GM21737 (cell line): ENCODE data around the gene KRT17.
"Not testable (repeated sequence)": the region's sequence is repeated elsewhere in the genome, so short reads cannot be mapped to it uniquely, and the experiment has no call there.

Experiments used
- ATAC-seq: cut with Tn5 transposase; IDR thresholded peaks from one replicate; pipeline ENCODE4 v1.9.1; 2021; ENCODE audit warnings: mild to moderate bottlenecking, moderate library complexity; ENCODE audit not compliant: unreplicated experiment

KRT17 gene

DNA sequence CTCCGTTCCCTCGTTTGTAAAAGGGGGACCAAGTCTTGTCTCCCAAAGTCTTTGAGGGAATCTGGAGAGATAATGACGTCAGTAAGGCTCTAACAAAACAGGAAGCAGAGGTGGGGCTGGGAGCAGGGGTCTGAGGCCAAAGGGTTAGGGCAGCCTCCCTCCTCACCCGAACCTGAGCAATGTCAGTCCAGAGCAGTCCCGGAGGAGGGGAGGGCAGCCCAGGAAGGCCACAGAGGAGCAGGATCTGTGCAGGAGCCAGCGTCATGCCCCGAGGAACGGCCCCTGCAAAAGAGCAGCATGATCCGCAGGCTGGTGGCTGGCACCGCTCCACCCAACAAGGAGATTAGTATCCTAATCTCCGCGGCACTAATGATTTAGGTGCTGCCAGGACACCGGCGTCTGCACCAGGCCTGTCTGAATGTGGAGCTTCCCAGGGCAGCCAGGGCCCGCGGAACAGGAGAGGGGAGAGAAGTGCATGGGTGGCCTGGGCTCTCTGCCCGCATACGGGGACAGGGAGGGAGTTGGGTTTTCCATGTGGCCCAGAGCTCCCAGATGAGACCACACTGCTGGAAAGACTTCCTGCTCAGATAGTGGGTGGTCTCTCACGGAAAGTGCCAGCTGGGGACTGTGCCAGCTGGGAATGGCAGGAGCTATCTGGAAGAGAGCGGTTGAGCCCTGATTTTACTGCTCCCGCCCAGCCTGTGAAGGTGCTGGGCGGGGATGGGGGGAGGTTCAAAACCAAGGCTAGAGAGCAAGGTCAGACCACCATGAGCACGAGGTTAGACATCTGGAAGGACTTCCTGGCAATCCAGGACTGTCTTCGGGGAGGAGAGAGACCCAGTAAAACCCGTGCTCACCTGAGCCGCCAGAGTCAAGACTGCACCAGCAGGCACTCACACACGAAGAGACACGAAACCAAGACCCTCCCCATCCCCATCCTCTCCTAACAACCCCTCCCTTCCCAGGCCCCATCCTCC, 11.0 kb upstream of the KRT17 start:
- ATAC-seq: no peak

DNA sequence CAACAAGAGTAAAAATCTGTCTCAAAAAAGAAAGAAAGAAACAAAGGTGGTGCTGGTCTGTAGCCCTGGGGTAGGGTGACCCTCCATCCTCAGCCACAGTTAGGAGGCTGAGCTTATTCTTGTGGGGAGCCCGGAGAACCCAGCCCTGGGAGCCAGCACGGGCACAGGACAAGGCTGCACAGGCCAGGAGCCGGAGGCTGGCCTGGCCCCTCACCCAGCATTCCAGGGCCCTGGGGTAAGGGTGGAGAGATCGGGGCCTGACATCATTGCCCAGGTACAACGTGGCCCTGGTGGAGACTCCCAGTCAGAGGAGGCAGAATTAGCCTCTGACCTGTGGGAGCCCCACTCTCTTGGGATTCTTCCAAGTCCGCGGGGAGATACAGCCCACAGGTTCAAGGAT, 10.3 kb upstream of the KRT17 start:
- no peak for ATAC-seq

DNA sequence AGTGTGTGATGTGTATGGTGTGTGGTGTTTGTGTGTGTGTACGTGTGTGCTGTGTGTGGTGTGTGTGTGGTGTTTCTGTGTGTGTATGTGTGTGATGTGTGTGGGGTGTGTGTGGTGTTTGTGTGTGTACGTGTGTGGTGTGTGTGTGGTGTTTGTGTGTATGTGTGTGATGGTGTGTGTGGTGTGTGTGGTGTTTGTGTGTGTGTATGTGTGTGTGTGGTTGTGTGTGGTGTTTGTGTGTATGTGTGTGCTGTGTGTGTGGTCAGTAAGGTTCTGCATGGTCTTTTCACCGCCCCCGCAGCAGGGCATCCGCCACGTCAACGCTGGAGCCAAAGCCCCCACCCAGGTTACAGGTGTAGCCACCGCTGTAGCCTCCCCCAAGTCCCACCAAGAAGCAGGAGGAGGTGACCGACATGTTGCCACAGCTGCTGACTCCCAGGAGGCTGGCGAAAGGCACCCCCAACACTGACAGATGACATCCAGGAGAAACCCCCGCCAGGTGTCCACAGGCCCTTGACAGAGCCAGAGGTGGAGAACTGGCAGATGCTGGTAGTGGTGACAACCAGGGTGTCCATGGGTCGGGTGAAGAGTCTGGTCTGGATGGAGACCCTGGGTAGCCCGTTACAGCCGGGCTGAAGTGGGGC, 9.3 kb upstream of the KRT17 start:
- no peak for ATAC-seq

DNA sequence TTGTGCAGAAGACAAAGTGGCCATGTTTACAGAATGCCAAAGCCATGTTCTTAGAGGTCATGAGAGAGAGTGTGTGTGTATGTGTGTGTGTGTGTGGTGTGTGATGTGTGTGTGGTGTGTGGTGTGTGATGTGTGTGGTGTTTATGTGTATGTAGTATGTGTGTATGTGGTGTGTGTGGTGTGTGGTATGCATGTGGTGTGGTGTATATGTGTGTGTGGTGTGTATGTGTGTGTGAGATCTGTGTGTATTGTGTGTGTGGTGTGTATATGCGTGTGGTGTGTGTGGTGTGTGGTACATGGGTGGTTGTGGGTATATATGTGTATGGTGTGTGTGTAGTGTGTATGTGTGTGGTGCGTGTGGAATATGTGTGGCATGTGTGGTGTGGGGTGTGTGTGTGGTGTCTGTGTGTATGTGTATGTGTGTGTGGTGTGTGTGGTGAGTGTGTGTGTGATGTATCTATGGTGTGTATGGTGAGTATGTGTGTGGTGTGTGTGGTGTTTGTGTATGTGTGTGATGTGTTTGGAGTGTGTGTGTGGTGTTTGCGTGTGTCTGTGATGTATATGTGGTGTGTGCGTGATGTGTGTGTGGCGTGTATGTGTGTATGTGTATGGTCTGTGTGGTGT, 8.2 kb upstream of the KRT17 start:
- no peak for ATAC-seq

DNA sequence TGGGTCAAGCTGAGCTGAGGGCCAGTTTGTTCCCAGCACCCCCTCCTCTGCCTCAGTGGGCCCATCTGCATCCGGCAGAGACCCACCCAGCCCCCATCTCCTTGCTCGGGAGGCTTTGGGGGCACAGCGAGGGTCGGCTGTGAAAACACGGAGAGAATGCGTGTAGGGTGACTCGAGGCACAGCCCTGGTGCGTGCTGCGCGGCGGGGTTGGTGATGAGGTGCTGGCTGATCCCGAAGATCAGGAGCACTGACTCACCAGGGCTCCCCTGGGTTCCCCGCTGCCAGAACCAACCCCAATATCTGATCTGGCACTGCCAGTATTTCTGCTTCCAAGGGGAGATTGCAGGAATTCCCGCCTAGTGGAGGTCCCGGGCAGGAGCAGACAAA, 7.5 kb upstream of the KRT17 start:
- no peak for ATAC-seq

DNA sequence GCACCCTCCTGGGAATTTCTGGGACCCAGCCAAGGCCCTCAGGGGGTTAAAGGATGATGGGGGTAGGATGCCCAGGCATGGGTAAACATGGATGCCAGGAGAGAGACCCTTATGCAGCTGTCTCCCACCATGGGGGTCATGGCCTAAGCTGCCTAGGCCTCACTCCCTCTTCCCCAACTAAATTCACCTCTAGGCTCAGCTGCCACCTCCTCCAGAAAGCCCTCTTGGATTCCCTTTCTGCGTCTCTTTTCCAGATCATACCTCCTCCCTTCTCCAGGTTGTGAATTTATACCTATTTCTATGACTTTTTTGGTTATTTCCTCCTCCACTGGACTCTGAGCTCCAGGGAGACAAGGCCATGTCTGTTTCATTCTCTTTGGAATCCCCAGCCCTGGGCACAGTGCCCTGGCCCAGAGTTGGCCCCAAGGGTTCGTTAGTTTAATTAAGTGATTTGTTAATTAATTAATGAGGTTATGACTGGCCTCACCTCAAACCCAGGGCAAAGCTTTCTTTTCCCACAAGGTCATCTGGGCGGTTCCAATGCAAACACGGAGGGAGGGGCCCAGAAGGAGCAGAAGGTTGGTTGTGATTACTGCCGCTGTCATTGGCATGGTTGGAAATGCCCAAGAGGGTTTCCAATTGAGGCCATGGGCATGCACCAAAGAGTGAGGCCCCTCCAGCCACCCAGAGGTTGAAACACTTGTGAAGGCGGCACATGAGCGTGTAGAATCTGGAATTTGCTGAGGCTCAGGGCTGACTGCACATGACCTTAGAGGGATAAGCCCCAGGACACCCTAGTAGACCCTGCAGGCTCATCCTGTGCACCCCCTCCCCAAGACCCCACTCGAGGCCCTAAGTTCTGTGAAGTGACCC, 6.9 kb upstream of the KRT17 start:
- ATAC-seq: no peak

DNA sequence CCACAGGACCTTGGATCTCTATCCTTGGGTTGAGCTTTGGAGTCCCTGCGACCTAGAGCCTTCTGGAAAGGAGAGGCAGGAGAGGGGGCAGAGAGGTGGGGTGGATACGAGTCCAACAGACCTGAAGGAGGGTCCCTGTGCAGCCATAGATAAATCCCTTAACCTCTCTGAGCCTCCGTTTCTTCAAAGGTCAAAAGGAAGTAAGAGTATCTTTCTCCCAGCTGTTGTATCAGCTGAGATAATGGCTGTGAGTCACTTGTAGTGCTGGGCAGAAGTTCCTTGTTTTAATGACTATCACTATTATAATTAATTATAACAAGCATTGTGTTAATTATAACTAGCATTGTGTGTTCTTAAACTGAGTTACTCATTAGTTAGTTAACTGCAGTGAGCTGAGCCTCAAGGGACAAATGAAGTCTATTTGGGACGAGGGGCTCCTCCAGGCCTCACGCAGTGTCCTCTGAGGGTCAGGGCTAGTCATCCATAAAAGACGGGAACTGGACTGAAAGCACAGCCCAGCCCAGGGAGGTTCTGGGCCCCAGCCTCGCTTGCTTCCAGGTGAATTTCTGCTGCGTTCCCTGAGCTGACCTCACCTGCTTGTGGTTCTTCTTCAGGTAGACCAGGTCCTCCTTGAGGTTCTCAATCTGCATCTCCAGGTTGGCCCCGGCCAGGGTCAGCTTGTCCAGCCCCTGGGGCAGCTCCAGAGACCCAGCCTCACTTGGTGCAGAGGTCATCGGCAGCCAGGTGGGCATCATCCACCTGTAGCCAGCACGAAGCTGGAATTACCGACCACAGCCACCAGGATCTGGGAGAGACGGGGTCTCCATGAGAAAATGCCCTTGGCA, 5.7 kb upstream of the KRT17 start:
- no peak for ATAC-seq

DNA sequence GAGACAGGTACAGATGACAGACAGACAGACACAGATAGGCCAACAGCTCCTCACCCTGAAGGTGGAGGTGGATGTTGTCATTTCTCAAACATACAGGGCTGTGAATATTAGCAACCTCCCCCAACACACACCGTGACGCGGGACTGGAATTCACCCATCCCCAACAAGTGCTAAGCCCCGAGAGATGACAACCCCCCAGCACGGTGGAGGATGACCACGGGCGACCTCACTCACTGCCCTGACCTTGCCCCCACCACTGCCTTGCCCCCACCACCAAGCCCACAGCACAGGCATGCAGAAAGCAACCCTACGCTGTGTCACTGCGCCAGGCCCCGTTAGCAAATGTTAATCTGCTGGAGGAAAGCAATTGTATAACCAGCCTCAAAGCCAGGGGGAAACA, 4.9 kb upstream of the KRT17 start:
- no peak for ATAC-seq

DNA sequence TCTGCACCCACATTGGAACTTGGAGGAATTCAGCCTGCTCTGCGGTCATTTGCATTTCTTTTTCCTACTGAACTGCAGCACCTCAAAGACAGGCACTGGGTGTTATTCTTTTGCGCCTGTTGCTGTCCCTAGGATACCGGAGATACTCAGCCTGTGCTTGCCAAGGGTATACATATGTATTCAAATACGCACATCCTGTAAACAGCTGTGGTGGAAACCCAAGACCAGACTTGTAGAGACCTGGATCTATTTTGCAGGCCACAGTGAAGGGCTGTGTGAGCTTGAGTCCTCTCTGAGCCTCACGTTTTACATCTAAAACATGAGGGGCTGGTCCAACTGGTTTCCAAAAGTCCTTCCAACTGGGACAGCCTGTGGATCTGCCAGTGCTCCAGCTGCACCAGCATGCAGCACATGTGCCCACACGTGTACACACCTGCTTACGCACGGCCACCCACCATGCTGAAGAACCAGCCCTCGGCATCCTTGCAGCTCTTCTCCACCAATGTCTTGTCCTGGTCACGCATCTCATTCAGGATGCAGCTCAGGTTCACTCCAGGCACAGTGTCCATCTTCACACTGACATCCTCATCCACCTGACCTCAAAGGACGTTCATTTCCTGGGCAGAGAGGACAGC, 4.4 kb upstream of the KRT17 start:
- ATAC-seq: not testable (repeated sequence)

DNA sequence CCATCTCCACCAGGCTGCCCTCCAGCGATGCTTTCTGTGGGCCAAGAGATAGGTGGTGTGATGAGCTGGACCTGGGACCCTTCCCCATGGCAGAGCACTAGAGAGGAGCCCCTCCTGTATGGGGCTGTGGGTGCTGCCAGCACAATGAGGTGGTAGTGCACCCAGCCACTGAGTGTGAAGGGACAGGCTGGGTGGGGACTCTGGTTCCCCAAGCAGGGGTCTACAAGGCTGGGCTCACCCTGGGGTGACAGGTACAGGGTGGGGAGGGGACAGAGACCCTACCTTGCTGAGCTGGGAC, 3.6 kb upstream of the KRT17 start:
- not testable (repeated sequence) for ATAC-seq

DNA sequence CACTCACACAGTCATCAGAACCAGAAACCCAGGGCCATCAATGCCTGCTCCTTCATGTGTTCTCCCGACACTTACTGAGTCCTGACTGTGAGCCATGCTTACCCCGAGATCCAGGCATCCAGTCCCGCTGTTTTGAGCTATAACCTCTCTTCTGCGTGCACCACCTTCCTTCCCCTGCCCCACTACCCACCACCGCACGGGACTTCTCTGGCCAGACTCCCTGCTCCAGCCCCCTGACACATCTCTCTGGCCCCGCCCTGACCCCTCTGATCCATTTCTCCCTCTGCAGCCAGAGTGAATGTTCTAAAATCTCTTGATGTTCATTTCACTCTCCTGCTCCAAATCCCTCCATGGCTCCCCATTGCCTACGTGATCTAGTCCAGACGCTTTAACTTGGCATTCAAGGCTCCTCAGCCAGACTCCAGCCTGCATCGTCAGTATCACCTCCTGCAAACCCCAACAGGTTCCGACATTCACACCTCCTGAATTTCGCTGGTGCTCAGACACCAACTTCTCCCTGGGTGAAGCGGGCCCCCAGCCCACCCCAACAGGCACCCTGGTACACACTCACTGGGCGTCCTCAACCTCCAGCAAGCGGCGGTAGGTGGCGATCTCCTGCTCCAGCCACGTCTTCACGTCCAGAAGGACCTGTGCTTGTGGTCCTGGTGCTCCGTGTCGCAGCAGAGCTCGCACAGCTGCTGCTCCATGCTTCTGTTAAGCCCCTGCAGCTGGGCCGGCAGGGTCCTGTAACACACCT, 3.1 kb upstream of the KRT17 start:
- ATAC-seq: no peak

DNA sequence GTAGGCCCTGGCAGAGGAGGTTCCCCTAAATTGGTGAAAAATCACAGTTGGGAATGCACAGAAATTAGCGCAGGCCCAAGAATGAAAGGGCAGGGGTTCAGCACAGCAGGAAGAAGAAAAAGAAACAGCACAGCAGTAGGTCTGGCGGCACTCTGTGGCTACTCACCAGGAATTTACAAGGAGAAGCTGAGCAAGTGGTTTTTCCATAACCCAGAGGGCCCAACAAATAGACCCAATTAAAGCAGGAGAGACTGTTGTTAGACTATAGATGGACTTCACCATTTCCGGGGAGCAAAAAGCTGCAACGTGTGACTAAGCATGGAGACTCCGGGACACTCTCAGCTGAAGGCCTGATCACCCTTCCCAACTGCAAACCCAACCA, 2.5 kb upstream of the KRT17 start:
- ATAC-seq: not testable (repeated sequence)

DNA sequence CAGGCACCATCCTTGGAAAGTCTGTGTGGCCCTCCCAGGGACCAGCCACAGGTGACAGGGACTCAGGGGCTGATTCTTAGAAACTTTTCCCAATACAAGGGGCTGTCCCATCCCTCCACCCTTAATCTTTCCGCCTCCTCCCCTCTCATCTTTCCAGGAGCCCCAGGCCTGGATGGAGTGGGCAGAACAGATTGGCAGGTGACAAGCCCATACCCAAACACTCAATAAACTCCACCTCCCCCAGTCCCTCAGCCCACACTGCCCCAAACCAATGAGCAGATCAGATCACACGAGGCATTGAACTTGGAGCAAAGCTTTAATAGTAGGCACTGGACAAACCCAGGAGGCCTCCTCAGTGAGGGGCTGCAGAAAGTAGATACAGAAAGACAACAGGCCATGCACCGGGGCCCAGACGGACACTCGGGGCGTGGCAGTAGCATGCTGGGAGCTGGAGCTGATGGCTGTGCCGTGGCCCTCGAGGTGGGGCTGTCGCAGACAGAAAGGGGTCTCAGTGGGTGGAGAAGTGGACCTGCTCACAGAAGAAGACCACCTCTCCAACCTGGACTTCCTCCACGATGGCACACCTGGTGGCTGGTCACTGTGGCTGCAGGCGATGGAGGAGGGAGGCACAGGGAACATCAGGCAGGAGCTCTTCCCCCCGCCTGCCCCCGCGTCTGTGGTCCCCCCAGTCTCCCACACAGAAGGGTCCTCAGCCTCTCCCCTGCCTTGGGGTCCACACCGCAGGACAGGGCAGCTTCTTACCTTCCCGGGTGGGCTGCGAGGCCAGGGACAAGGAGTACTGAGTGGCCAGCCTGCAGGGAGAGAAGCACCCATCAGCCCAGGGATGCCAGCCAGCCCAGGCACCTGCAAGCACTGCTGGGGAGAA, 1.9 kb upstream of the KRT17 start:
- not testable (repeated sequence) for ATAC-seq

DNA sequence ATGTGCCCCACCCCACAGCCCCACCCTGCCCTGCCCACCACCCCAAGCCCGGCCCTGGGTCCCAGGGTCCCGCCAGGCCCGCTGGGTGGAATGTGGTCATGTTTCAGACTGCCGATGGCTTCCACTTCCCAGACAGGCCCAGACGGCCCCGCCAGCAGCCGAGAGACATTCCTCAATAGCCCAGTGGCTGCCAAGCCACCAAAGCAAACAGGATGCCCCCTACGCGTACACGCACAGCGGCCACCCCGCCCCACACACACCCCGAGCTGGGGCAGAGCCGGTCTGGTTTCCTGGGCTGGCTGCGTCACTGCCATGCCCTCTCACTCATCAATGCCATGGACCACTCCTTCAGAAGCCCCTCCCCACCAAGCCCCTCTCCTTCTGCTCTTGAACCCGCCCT, 1.2 kb upstream of the KRT17 start:
- no peak for ATAC-seq

DNA sequence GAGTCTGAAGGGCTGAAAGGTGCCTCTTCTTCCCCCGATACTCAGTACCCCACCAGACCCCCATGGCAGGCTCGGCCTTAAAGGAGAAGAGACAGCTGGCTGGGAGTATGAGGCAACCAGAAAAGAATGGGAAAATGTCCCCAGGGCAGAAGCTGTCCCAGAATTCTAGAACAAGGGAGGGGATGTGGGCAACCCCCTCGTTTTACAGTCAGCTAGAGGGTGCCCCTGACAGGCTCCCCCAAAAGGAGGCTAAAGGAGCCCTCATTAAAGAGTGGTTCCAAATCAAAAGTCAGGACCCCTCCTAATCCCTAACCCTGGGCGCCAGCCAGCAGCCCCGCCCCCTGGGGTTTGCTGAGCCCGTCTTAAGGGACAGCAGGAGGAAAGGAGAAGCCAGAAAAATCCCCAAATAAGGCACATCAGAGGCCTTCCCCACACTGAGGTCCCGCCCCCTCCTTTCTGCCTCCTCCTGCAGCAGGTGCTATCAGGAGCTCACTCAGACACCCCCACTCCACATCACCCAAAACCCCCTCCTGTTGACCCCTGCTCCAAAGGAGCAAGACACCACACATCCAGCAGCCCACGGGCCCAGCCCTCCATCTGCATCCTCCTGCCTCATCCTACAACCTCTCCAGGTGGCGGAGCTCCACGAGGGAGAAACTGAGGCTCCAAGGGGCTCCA, 1.1 kb downstream of the KRT17 start:
- ATAC-seq: not testable (repeated sequence)

DNA sequence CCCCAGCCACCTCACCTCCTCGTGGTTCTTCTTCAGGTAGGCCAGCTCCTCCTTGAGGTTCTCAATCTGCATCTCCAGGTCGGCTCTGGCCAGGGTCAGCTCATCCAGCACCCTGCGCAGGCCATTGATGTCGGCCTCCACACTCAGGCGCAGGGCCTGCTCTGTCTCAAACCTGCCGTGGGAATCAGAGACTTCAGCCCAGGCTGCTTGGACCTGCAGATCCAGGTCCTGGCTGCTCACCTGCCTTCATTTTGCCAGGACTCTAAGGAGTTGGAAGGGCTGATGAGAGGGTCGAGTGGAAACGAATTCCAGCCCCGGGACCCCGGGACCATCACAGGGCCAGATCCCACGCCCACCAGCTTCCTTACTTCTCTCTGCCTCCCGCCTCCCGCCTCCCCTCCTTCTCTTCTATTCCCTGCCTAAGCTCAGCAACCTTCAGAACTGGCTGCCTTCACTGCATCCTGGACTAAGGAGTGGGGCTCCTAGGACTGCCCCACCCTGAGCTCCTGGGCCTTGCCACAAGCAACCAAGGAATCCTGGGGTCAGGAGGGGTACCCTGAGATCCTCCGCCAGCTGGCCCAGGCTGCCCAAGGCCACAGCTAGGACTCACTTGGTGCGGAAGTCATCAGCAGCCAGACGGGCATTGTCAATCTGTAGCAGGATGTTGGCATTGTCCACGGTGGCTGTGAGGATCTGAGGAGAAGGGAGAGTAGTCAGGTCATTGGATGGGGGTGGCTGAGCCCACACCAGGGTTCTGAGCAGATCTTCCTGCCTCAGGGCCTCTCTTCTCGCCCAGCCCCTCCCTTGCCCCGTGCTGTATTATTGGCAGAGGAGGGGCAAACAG, 1.8 kb downstream of the KRT17 start:
- ATAC-seq: not testable (repeated sequence)

DNA sequence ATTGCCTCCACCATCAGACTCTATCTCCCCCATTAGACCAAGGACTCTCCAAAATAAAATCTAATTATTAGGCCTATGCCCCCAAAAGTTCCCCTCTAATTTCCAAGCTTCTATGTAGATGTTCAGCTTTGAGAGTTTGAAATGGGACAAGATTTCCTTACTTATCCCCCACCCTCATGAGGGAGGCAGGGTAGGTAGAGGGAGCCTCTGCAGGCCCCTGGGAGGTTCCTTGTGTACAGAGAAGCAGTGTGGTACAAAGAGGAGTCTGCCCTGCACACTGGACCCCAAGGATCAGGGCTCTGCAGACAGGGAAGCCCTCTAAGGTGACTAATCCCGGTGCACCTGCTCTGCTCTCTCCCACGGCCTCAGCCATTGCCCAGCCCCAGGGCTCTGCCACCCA, 2.5 kb downstream of the KRT17 start:
- no peak for ATAC-seq
